ENCODE measurements around the gene SMCR8. TPM values are rescaled to one million over a fixed set of nuclear protein-coding genes. Genes with fewer than 3 reads are reported as not detected.

SMCR8 gene
- total RNA-seq, 1 donor from 2014 or later, result 8.9 TPM

GRCh38 chr17:18344021-18344420 is 28.9 kb downstream of the SMCR8 start:
- no peak overlapping the region for H3K9ac ChIP-seq
- Mint-ChIP-seq H3K36me3 (peaks cover 39% of the 10 kb centered on the region), H3K4me3 (no peak overlapping the region), H3K4me1 (no peaks in the 10 kb centered on the region), H3K9me3 (peaks cover 5% of the 10 kb centered on the region), H3K27me3 (ENCODE audit: insufficient read depth, low read depth) (no peaks in the 10 kb centered on the region), H3K27ac (no peak overlapping the region)
- no peak overlapping the region for H3K27ac ChIP-seq
- no peaks in the 10 kb centered on the region for H3K79me2 ChIP-seq (ENCODE audit: low read depth)
- no peak for TF ChIP-seq EZH2phosphoT487 (IDR thresholded peaks at IDR 0.05)
- TF ChIP-seq CTCF (IDR thresholded peaks at IDR 0.05), result no peak
- no peak for TF ChIP-seq EZH2 (IDR thresholded peaks at IDR 0.05)
- H3K36me3 ChIP-seq, result no peaks in the 10 kb centered on the region
- no peaks in the 10 kb centered on the region for H4K20me1 ChIP-seq (ENCODE audit: low read depth)
- no peak overlapping the region for H3K4me2 ChIP-seq
- no peak overlapping the region for H3K4me3 ChIP-seq
- H2AFZ ChIP-seq (replicated peaks), result no peak overlapping the region
- no peaks in the 10 kb centered on the region for H3F3A ChIP-seq (ENCODE audit: low read depth)
- no peaks in the 10 kb centered on the region for H3K9me3 ChIP-seq (ENCODE audit: low read depth)
- H3K27me3 ChIP-seq, result no peaks in the 10 kb centered on the region
- no peaks in the 10 kb centered on the region for H3K4me1 ChIP-seq
- DNase-seq (ENCODE audit: low spot score), result no peak

GRCh38 chr17:18353541-18353940 is 38.4 kb downstream of the SMCR8 start:
- no peak overlapping the region for H3K4me3 ChIP-seq
- no peak overlapping the region for H3K27ac ChIP-seq
- H3K36me3 Mint-ChIP-seq, result peaks cover 19% of the 10 kb centered on the region
- no peak overlapping the region for H3K4me2 ChIP-seq
- no peaks in the 10 kb centered on the region for H3K4me1 ChIP-seq
- no peaks in the 10 kb centered on the region for H3K9me3 ChIP-seq (ENCODE audit: low read depth)
- TF ChIP-seq EZH2 (IDR thresholded peaks at IDR 0.05) (no peak), EZH2phosphoT487 (IDR thresholded peaks at IDR 0.05) (no peak), CTCF (IDR thresholded peaks at IDR 0.05) (no peak)
- no peaks in the 10 kb centered on the region for H3K36me3 ChIP-seq
- no peak overlapping the region for H3K9ac ChIP-seq
- no peaks in the 10 kb centered on the region for H3K9me3 Mint-ChIP-seq
- peaks cover 4% of the 10 kb centered on the region for H3K79me2 ChIP-seq (ENCODE audit: low read depth)
- no peak for DNase-seq (ENCODE audit: low spot score)
- no peak overlapping the region for H2AFZ ChIP-seq (replicated peaks)
- no peak overlapping the region for H3K4me3 Mint-ChIP-seq
- H3K4me1 Mint-ChIP-seq, result peaks cover 3% of the 10 kb centered on the region
- no peaks in the 10 kb centered on the region for H3F3A ChIP-seq (ENCODE audit: low read depth)
- peaks cover 3% of the 10 kb centered on the region for H3K27me3 Mint-ChIP-seq (ENCODE audit: insufficient read depth, low read depth)
- no peaks in the 10 kb centered on the region for H3K27me3 ChIP-seq
- no peaks in the 10 kb centered on the region for H4K20me1 ChIP-seq (ENCODE audit: low read depth)
- H3K27ac Mint-ChIP-seq, result no peak overlapping the region

GRCh38 chr17:18356624-18357023 is 41.5 kb downstream of the SMCR8 start:
- Mint-ChIP-seq H3K9me3 (no peaks in the 10 kb centered on the region), H3K27ac (no peak overlapping the region), H3K36me3 (peaks cover 22% of the 10 kb centered on the region), H3K4me3 (no peak overlapping the region), H3K27me3 (ENCODE audit: insufficient read depth, low read depth) (peaks cover 3% of the 10 kb centered on the region), H3K4me1 (peaks cover 5% of the 10 kb centered on the region)
- H3K36me3 ChIP-seq, result no peaks in the 10 kb centered on the region
- no peaks in the 10 kb centered on the region for H4K20me1 ChIP-seq (ENCODE audit: low read depth)
- H2AFZ ChIP-seq (replicated peaks), result no peak overlapping the region
- H3K4me2 ChIP-seq, result no peak overlapping the region
- no peaks in the 10 kb centered on the region for H3K27me3 ChIP-seq
- no peaks in the 10 kb centered on the region for H3K9me3 ChIP-seq (ENCODE audit: low read depth)
- TF ChIP-seq EZH2phosphoT487 (IDR thresholded peaks at IDR 0.05) (no peak), CTCF (IDR thresholded peaks at IDR 0.05) (no peak), EZH2 (IDR thresholded peaks at IDR 0.05) (no peak)
- H3K9ac ChIP-seq, result no peak overlapping the region
- no peak overlapping the region for H3K27ac ChIP-seq
- no peaks in the 10 kb centered on the region for H3K4me1 ChIP-seq
- no peak for DNase-seq (ENCODE audit: low spot score)
- H3K79me2 ChIP-seq (ENCODE audit: low read depth), result peaks cover 31% of the 10 kb centered on the region
- H3K4me3 ChIP-seq, result no peak overlapping the region
- no peaks in the 10 kb centered on the region for H3F3A ChIP-seq (ENCODE audit: low read depth)
